ENCODE measurements around the gene ACHE. TPM values are rescaled to one million over a fixed set of nuclear protein-coding genes. Genes with fewer than 3 reads are reported as not detected.
A peak's percentile ranks its signal among the peaks of the same experiment; 100 is the strongest.

The ACHE gene
- total and polyA plus RNA-seq, 9 donors, result 21.5 to 62.9 (median 47.3) TPM

DNA sequence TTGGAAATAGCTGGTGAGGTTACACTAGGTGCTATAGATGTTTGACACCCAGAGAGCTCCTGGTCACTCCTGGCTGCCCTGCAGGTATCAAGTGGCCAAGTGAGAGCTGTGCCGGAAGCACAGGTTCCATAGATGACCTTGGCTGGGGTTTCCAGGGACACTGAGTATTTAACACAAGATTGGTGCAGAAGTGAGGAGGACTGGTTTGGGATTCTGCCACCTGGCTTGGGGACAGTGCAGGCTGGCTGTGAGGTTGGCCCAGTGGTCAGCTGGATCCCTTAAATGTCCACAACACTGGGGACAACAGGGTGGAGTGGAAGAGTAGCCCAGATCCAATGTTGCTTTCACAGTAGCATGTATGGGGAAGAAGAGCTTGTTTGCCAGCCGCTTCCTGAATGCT is 5.3 kb upstream of the ACHE start:
- H3K27me3 ChIP-seq (ENCODE audit: control insufficient read depth, insufficient read depth, low read length), result peaks cover 29% of the 10 kb centered on the region
- H3K9me3 ChIP-seq (replicated peaks; ENCODE audit: control insufficient read depth, low read depth, low read length), result no peaks in the 10 kb centered on the region
- H3K36me3 ChIP-seq (ENCODE audit: control insufficient read depth, insufficient read depth, low read length), result no peaks in the 10 kb centered on the region
- H3K4me1 ChIP-seq (ENCODE audit: control insufficient read depth, insufficient read depth, low read length), result peaks cover 10% of the 10 kb centered on the region
- no peak overlapping the region for H3K4me3 ChIP-seq (ENCODE audit: low read length)
- DNase-seq, result no peak
- WGBS (ENCODE audit: insufficient coverage), result 67% methylated on average over 1 of the region's 2 CpGs
- H3K27ac ChIP-seq (ENCODE audit: low read length), result no peak overlapping the region

DNA sequence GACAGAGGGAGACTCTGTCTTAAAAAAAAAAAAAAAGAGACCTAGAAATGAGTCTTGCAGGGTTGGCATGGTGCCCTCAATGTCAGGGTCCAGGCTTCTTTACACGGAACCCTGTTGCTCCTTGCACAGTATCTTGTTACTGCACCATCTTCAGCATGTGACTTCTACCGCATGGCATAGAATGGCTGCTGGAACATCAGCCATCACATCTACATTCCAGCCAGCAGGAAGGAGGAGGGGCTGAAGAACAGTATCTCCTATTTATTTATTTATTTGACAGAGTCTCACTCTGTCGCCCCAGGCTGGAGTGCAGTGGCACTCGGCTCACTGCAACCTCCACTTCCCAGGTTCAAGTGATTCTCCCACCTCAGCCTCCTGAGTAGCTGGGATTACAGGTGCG is 3.7 kb upstream of the ACHE start:
- Histone ChIP-seq H3K27ac (ENCODE audit: low read length) (no peak overlapping the region), H3K27me3 (ENCODE audit: control insufficient read depth, insufficient read depth, low read length) (peaks cover 37% of the 10 kb centered on the region), H3K4me3 (ENCODE audit: low read length) (no peak overlapping the region), H3K9me3 (replicated peaks; ENCODE audit: control insufficient read depth, low read depth, low read length) (no peaks in the 10 kb centered on the region), H3K4me1 (ENCODE audit: control insufficient read depth, insufficient read depth, low read length) (peaks cover 21% of the 10 kb centered on the region), H3K36me3 (ENCODE audit: control insufficient read depth, insufficient read depth, low read length) (no peaks in the 10 kb centered on the region)
- no CpG with 5 or more reads among the region's 5 CpGs for WGBS (ENCODE audit: insufficient coverage)
- no peak for DNase-seq

DNA sequence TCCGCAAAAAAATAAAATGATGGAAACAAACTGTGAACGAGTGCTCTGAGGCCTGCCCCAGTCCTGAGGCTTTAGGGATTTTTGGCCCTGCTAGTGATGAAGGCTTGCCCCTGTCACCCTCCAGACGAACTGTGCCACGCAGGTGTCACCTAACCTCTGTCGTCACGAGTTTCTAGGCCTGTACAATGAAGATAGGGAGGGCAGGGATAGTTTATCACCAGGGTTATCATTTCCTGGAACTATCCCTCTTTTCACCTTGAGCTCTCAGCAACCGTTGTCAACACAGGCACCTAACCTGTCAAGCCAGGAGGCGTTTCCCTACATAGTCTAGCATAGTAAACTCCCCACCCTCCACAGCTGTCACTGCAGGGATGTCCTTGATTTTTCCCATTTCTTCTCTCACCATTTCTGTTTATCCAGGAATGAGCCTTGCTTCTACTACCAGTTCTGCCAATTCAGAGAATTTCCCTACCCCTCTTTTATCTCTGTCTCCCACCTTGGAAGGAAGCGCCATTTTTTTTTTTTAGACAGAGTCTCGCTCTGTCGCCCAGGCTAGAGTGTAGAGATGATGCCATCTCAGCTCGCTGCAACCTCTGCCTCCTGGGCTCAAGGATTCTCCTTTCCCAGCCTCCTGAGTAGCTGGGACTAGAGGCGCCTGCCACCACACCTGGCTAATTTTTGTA is 2.2 kb upstream of the ACHE start:
- Histone ChIP-seq H3K4me1 (ENCODE audit: control insufficient read depth, insufficient read depth, low read length) (peaks cover 36% of the 10 kb centered on the region), H3K4me3 (ENCODE audit: low read length) (no peak overlapping the region), H3K36me3 (ENCODE audit: control insufficient read depth, insufficient read depth, low read length) (peaks cover 2% of the 10 kb centered on the region), H3K9me3 (replicated peaks; ENCODE audit: control insufficient read depth, low read depth, low read length) (no peaks in the 10 kb centered on the region), H3K27ac (ENCODE audit: low read length) (no peak overlapping the region), H3K27me3 (ENCODE audit: control insufficient read depth, insufficient read depth, low read length) (peaks cover 37% of the 10 kb centered on the region)
- WGBS (ENCODE audit: insufficient coverage), result 53% methylated on average over 4 of the region's 13 CpGs
- DNase-seq, result no peak

DNA sequence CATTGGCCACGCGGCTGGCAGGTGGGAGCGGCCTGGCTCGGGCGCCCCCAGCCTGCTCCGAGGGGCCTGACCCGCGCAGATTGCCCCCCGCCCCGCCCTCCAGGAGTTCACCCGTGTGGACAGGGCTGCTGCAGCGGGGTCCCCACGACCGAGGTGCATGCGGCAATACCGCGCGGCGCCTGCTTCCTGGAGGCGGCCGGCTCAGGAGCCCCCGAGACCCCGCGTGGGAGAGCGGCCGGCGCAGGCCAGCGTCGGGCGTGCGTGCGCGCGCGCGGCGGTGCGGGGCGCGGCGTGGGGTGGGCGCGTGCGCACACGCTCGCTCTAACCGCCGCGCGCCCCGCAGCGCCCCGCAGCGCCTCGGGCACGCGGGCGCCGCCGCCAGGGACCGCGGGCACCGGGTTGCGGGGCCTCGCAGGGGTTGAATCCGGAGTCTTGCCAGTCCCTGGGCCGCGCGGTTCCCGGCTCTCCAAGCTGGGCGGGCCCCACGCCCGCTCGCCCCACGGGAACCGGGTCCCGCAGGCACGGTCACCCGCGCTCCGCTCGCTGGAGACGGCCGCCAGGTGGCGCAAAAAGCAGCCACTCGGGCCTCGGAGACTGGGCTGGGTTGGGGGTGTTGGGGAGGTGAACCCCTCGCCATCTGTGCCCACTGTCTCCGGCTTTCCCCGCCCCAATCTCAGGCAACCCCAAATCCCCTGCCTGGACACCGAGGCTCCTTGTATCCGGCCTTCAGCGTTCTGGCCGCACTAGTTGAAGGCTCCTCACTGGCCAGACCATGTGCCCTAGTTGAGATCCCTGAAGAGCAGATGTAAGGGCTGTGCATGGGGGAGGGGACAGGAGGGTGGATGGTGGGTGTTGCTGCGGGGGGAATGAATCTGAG is 1.3 kb upstream of the ACHE start:
- Histone ChIP-seq H3K4me3 (ENCODE audit: low read length) (peak overlapping the region; percentile 13), H3K27ac (ENCODE audit: low read length) (no peak overlapping the region), H3K27me3 (ENCODE audit: control insufficient read depth, insufficient read depth, low read length) (peaks cover 37% of the 10 kb centered on the region), H3K9me3 (replicated peaks; ENCODE audit: control insufficient read depth, low read depth, low read length) (no peaks in the 10 kb centered on the region), H3K4me1 (ENCODE audit: control insufficient read depth, insufficient read depth, low read length) (peaks cover 38% of the 10 kb centered on the region), H3K36me3 (ENCODE audit: control insufficient read depth, insufficient read depth, low read length) (peaks cover 5% of the 10 kb centered on the region)
- no peak for DNase-seq
- under 1% methylated on average over 83 of the region's 95 CpGs for WGBS (ENCODE audit: insufficient coverage)

DNA sequence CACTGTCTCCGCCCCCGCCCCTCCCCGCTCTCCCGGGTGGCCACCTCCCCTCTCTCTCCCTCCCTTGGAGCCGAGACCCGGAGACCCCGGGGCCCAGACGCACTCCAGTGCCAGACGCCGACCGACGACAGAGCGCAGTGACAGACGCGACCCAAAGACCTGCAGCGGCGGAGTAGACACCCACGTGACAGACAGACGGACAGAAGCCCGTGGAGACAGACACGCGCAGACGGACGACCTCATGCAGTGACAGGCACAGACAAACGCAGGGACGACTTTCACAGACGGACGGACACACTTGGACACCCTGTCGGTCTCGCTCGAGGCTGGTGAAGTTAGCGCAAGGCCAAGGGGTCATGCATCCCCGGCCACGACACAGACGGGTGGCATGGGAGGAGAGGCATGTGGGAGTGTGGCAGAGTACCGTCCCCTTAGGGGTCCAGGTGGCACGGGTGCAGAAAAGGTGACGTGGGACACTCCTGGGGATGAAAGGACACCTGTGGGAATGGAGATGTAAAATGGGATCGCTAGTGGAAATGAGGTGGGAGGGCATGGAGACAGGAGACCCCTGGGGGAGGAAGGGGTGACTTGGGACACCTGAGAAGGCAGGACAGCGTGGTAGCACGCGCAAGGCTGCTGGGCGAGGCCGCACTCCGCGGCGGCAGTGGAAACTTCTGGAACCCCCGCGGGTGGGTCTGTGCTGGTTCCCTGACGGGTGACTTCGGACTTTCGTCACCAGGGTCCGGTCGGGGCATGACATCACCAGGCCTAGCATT is 456 bp upstream of the ACHE start:
- peaks cover 38% of the 10 kb centered on the region for H3K27me3 ChIP-seq (ENCODE audit: control insufficient read depth, insufficient read depth, low read length)
- peak overlapping the region; percentile 15 for H3K4me3 ChIP-seq (ENCODE audit: low read length)
- no peak for DNase-seq
- peaks cover 43% of the 10 kb centered on the region for H3K4me1 ChIP-seq (ENCODE audit: control insufficient read depth, insufficient read depth, low read length)
- no peaks in the 10 kb centered on the region for H3K9me3 ChIP-seq (replicated peaks; ENCODE audit: control insufficient read depth, low read depth, low read length)
- WGBS (ENCODE audit: insufficient coverage), result 4% methylated on average over 49 of the region's 54 CpGs
- H3K36me3 ChIP-seq (ENCODE audit: control insufficient read depth, insufficient read depth, low read length), result peaks cover 7% of the 10 kb centered on the region
- peak overlapping the region; percentile 67 for H3K27ac ChIP-seq (ENCODE audit: low read length)

DNA sequence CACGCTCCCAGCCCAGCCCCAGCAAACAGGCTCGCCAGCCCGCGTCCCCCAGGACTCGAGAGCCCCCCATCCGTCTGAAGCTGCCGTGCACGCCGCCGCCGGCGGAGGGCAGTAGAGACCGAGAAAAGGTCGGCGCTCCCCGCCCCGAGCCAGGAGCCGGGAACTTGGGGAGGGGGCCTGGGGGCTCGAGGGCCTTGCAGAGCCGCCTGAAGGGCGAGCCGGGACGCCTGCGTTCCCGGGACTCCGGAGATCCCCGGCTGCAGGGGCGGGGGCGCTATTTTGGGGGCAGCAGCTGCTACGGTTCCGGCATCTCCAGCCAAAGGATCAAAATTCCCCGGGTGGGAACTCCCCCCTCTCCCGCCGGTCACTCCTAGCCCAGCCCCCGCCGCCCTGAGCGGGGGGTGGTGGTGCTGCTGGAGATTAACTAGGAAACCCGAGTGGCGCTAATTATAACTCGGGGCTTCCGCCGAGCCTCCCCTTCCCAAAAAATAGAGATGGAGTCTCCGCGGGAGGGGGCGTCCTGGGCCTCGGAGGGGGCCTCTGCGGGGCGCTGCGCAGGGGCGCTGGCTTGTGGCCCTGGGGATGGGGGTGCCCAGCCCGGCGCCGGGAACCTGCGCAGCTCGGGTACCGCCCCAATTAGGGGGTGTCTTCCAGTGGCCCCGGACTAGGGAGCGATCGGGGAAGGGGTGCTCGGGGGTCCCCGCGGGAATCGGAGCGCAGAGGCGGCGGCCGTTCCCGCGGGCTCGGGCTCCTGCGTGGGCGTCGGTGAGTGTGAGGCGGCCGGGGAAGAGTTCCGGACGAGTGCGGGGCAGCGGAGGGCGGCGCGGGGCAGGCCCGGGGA is 608 bp downstream of the ACHE start:
- WGBS (ENCODE audit: insufficient coverage), result under 1% methylated on average over 74 of the region's 83 CpGs
- Histone ChIP-seq H3K9me3 (replicated peaks; ENCODE audit: control insufficient read depth, low read depth, low read length) (no peaks in the 10 kb centered on the region), H3K27me3 (ENCODE audit: control insufficient read depth, insufficient read depth, low read length) (peaks cover 38% of the 10 kb centered on the region), H3K27ac (ENCODE audit: low read length) (peak overlapping the region; percentile 55), H3K4me1 (ENCODE audit: control insufficient read depth, insufficient read depth, low read length) (peaks cover 54% of the 10 kb centered on the region), H3K4me3 (ENCODE audit: low read length) (peak overlapping the region; percentile 47), H3K36me3 (ENCODE audit: control insufficient read depth, insufficient read depth, low read length) (peaks cover 7% of the 10 kb centered on the region)
- DNase-seq, result peak; percentile 85

DNA sequence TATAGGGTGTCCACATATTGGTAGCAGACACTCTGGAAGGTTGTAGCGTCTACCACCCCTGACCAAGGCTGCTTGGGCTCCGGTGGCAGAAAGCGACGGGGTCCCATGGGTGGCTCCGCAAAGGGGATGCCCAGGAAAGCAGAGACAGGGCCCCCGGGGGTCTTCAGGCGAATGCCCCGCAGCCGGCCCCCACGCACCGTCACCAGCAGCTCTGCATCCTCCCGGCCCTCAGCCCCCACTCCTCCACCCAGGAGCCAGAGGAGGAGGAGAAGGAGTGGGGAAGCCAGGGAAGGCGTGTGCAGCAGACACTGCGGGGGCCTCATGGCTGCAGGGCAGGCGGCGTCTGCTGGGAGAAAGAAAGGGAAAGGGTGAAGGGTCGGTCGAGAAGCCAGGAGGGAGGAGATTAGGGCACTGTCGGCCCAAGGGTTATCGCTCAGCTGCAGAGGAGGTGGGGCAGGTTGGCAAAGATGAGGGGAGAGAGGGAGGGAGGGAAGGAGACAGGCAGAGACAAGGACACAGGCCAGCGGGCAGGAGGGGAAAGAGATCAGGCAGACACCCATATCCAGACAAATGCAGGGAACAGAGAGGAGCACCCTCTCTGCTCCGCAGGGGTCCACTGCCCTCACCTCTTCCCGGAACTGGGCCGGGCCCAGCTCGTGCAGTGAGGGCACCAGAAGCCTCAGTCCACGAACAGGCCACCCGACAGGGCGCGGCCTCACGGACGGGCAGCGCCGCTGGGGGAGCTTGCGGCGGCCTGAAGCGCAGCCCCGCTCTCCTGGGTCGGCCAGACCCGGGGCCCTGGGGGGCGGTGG is 1.6 kb downstream of the ACHE start:
- H3K27ac ChIP-seq (ENCODE audit: low read length), result peak overlapping the region; percentile 35
- H3K9me3 ChIP-seq (replicated peaks; ENCODE audit: control insufficient read depth, low read depth, low read length), result no peaks in the 10 kb centered on the region
- no peak for DNase-seq
- H3K27me3 ChIP-seq (ENCODE audit: control insufficient read depth, insufficient read depth, low read length), result peaks cover 36% of the 10 kb centered on the region
- peaks cover 58% of the 10 kb centered on the region for H3K4me1 ChIP-seq (ENCODE audit: control insufficient read depth, insufficient read depth, low read length)
- WGBS (ENCODE audit: insufficient coverage), result 15% methylated on average over 23 of the region's 40 CpGs
- peaks cover 7% of the 10 kb centered on the region for H3K36me3 ChIP-seq (ENCODE audit: control insufficient read depth, insufficient read depth, low read length)
- H3K4me3 ChIP-seq (ENCODE audit: low read length), result peak overlapping the region; percentile 47

DNA sequence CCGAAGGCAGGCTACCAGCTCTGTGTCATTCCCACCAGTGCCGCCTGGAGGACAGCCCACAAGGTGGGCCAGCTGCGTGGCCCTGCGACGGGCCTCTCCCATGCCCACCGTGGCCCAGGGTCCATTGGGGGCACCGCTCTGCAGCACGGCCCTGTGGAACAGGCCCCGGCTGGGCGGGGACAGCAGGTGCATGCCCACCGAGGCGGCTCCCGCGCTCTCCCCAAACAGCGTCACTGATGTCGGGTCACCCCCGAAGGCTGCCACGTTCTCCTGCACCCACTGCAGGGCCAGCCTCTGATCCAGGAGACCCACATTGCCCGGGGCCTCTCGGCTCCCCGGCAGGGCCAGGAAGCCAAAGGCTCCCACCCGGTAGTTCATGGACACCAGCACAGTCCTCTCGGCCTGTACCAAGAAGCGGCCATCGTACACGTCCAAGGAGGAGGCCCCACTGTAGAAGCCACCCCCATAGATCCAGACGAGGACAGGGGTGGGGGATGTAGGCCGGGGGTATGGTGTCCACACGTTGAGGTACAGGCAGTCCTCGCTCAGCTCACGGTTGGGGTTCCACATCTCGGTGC is 2.3 kb downstream of the ACHE start:
- Histone ChIP-seq H3K4me3 (ENCODE audit: low read length) (no peak overlapping the region), H3K27ac (ENCODE audit: low read length) (no peak overlapping the region), H3K27me3 (ENCODE audit: control insufficient read depth, insufficient read depth, low read length) (peaks cover 34% of the 10 kb centered on the region), H3K9me3 (replicated peaks; ENCODE audit: control insufficient read depth, low read depth, low read length) (no peaks in the 10 kb centered on the region), H3K36me3 (ENCODE audit: control insufficient read depth, insufficient read depth, low read length) (peaks cover 12% of the 10 kb centered on the region), H3K4me1 (ENCODE audit: control insufficient read depth, insufficient read depth, low read length) (peaks cover 65% of the 10 kb centered on the region)
- no peak for DNase-seq
- WGBS (ENCODE audit: insufficient coverage), result 87% methylated on average over 23 of the region's 32 CpGs
